SU-DHL-6 (cell line): ENCODE results near the gene NUDT3.

Experiments
- EZH2phosphoT487 ChIP-seq: fragments of 200-600 bp; sonication (generic), shearing (Covaris generic); conservative IDR thresholded peaks from 2 replicates; pipeline ENCODE4 v1.6.1; 2018; ENCODE audit warnings: mild to moderate bottlenecking, antibody characterized with exemption, low read length, moderate library complexity, mixed read lengths
- TF ChIP-seq, protein P1 (sequence below): fragments of 200-600 bp; sonication (generic); IDR thresholded peaks from one replicate; pipeline ENCODE4 v1.5.1; 2017; ENCODE audit warnings: antibody characterized with exemption, mild to moderate bottlenecking, low read length, moderate library complexity; ENCODE audit not compliant: insufficient read depth, poor library complexity, severe bottlenecking

DNA sequence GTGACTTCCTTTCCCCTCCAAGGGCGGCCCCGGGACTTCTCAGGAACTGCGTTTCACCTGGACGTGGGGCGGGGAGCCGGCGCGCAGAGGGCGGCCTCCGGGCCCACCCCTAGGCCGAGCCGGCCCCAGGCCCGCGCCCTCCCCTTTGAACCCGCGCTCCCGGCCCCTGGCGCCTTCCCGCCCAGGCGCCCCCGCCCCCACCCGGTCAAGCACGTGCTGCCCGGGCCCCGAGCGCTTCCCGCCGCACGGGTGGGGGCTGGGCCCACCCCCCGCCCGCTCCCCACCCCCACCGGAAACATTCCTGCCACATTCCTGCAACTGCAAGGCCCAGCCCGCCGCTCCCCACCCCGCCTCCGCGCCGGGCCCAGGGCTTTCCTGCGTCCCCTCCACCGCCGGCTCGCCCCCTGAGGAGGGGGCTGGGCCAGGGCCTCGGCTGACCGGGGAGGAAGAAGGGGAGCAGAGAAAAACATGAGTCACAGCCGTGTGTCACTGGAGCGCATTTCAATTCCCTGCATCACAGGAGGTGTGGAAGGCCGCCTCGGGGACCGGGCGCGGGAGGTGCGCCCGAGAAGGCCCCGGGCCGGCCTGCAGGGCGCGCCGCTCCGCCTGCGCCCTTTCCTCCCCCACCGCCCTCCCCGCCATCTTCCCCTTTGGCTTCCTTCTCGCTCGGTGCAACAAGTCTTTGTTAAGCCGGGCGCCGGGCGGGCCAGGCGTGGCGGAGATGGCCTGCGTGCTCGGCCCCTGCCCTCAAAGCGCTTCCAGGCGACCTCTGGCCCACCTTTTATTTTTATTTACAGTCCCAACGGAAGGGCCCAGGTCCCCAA is 156.9 kb downstream of the NUDT3 start:
- TF ChIP-seq, protein P1, sequence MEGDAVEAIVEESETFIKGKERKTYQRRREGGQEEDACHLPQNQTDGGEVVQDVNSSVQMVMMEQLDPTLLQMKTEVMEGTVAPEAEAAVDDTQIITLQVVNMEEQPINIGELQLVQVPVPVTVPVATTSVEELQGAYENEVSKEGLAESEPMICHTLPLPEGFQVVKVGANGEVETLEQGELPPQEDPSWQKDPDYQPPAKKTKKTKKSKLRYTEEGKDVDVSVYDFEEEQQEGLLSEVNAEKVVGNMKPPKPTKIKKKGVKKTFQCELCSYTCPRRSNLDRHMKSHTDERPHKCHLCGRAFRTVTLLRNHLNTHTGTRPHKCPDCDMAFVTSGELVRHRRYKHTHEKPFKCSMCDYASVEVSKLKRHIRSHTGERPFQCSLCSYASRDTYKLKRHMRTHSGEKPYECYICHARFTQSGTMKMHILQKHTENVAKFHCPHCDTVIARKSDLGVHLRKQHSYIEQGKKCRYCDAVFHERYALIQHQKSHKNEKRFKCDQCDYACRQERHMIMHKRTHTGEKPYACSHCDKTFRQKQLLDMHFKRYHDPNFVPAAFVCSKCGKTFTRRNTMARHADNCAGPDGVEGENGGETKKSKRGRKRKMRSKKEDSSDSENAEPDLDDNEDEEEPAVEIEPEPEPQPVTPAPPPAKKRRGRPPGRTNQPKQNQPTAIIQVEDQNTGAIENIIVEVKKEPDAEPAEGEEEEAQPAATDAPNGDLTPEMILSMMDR, result no peak
- no peak for TF ChIP-seq EZH2phosphoT487
